Measurements from ENCODE around the gene ANKRD9.

Gene ANKRD9

DNA sequence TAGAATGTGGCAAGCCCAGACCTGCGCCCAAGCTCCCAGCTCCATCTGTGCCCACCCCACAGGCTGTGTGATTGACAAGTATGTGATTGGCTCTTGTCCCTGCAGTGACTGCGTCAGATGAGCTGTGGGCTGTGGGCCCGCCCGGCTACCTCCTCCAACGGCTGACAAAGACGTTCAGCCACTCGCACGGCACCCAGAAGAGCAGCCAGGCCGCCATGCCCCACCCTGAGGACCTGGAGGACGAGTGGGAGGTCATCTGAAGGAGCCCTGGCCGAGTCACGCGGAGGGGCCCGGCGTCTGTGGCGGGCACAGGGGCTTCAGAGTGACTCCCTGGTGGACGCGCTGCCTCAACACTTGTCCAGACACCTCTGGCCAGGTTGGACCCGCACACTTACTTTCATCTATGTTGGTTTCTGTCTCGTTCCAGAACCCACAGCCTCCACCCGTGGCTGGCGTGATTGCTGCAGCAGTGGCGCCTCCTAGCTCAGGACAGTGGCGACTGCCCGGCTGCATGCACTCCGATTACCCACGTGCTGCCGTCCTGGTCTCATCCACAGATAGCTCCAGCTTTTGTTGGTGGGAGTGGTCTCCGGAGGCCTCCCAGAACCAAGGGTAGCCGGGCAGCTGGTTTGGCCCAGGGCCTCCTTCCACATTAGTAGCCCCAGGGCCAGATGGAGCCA is 11.4 kb downstream of the ANKRD9 start:
- H3K4me3 Mint-ChIP-seq, result no peak overlapping the region
- DNase-seq (ENCODE audit: low spot score in 2 of 2), result no peak
- H3K9me3 Mint-ChIP-seq, result no peaks in the 10 kb centered on the region
- H3K27ac Mint-ChIP-seq, result no peak overlapping the region
- peaks cover 5% of the 10 kb centered on the region for H3K36me3 Mint-ChIP-seq
- peaks cover 16% of the 10 kb centered on the region for H3K4me1 Mint-ChIP-seq
- ATAC-seq, result no peak

GRCh38 chr14:102496958-102497744 is 12.4 kb downstream of the ANKRD9 start:
- H3K4me1 Mint-ChIP-seq, result peaks cover 16% of the 10 kb centered on the region
- ATAC-seq (no peak), DNase-seq (ENCODE audit: low spot score in 2 of 2) (no peak)
- H3K4me3 Mint-ChIP-seq, result no peak overlapping the region
- H3K9me3 Mint-ChIP-seq, result no peaks in the 10 kb centered on the region
- peaks cover 5% of the 10 kb centered on the region for H3K36me3 Mint-ChIP-seq
- no peak overlapping the region for H3K27ac Mint-ChIP-seq

GRCh38 chr14:102496331-102496691 is 13.3 kb downstream of the ANKRD9 start:
- H3K4me3 Mint-ChIP-seq, result no peak overlapping the region
- H3K27ac Mint-ChIP-seq, result no peak overlapping the region
- H3K4me1 Mint-ChIP-seq, result peaks cover 16% of the 10 kb centered on the region
- DNase-seq (ENCODE audit: low spot score in 2 of 2), result no peak
- H3K36me3 Mint-ChIP-seq, result peaks cover 5% of the 10 kb centered on the region
- ATAC-seq, result no peak
- H3K9me3 Mint-ChIP-seq, result no peaks in the 10 kb centered on the region

- Mint-ChIP-seq H3K4me1 (peaks cover 14% of the 10 kb centered on the region), H3K9me3 (no peaks in the 10 kb centered on the region), H3K27ac (peak overlapping the region; percentile 56), H3K4me3 (no peak overlapping the region), H3K36me3 (peaks cover 5% of the 10 kb centered on the region)
- ATAC-seq, result no peak
- DNase-seq (ENCODE audit: low spot score in 2 of 2), result no peak
These were observed 13.9 kb downstream of the ANKRD9 start for GRCh38 chr14:102495491-102496330.

GRCh38 chr14:102493585-102493984 is 16.0 kb downstream of the ANKRD9 start:
- H3K4me1 Mint-ChIP-seq, result peaks cover under 1% of the 10 kb centered on the region
- DNase-seq (ENCODE audit: low spot score in 2 of 2) (no peak), ATAC-seq (no peak)
- H3K4me3 Mint-ChIP-seq, result no peak overlapping the region
- H3K9me3 Mint-ChIP-seq, result no peaks in the 10 kb centered on the region
- no peak overlapping the region for H3K27ac Mint-ChIP-seq
- H3K36me3 Mint-ChIP-seq, result peaks cover 8% of the 10 kb centered on the region

DNA sequence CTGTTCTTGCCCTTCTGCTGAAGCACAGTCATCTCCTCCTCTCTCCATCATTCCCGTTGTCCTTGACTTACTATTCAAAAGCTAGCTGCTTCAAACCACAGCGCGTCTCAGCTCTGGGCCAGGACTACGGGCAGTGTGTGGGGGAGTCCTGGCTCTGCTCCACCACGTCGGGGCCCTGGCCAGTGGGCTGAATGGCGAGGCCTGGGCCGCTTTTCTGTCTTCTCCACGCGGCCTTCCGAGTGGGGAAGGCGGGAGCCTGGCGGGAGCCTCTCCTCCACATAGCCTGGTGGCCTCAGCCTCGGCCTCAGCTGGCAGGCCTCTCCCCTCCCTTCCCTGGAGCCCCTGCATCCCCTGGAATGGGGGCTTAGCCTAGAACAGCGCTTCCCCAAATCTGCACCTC is 16.5 kb downstream of the ANKRD9 start:
- Mint-ChIP-seq H3K4me1 (no peaks in the 10 kb centered on the region), H3K4me3 (no peak overlapping the region), H3K9me3 (no peaks in the 10 kb centered on the region), H3K27ac (no peak overlapping the region), H3K36me3 (peaks cover 6% of the 10 kb centered on the region)
- DNase-seq (ENCODE audit: low spot score in 2 of 2), result no peak
- no peak for ATAC-seq

DNA sequence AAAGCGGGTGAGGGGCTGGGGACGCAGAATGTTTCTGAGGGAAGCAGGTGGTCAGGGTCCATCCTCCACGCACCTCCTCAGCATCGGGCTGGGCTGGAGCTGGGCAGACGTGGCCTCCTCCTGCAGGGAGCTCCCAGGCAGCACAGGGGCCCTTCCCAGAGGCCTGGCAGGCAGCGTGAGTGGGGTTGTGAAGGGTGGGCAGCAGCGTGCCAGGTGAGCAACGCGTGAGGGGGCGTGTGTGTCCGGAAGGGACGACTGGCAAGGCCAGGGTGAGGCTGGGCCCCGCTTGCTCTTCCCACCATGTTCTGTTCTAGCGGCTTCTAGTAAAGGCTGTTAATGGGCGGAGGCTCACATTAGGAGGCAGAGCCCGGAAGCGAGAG is 17.1 kb downstream of the ANKRD9 start:
- H3K9me3 Mint-ChIP-seq, result no peaks in the 10 kb centered on the region
- peaks cover 6% of the 10 kb centered on the region for H3K36me3 Mint-ChIP-seq
- H3K27ac Mint-ChIP-seq, result no peak overlapping the region
- ATAC-seq (no peak), DNase-seq (ENCODE audit: low spot score in 2 of 2) (no peak)
- no peaks in the 10 kb centered on the region for H3K4me1 Mint-ChIP-seq
- no peak overlapping the region for H3K4me3 Mint-ChIP-seq

GRCh38 chr14:102491786-102492530 is 17.6 kb downstream of the ANKRD9 start:
- no peak overlapping the region for H3K4me3 Mint-ChIP-seq
- H3K4me1 Mint-ChIP-seq, result no peaks in the 10 kb centered on the region
- DNase-seq (ENCODE audit: low spot score in 2 of 2) (no peak), ATAC-seq (no peak)
- peaks cover 6% of the 10 kb centered on the region for H3K36me3 Mint-ChIP-seq
- peak overlapping the region; percentile 65 for H3K27ac Mint-ChIP-seq
- H3K9me3 Mint-ChIP-seq, result no peaks in the 10 kb centered on the region

DNA sequence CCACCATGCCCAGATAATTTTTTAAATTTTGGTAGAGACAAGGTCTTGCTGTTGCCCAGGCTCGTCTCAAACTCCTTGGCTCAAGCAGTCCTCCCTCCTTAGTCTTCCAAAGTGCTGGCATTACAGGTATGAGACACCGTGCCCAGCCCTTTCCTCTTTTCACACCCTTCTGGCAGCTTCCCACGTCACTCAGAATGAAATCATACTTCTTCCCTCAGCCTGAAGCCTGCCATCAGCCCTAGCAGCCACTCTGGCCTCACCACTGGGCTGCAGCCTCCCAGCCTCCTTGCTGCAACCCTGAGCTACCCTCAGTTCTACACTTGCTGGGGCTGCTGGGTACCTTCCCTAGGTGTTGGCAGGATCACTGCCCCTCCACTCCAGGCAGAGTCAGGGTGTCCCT is 18.2 kb downstream of the ANKRD9 start:
- Mint-ChIP-seq H3K4me1 (no peaks in the 10 kb centered on the region), H3K27ac (peak overlapping the region; percentile 65), H3K9me3 (no peaks in the 10 kb centered on the region), H3K36me3 (peaks cover 6% of the 10 kb centered on the region), H3K4me3 (no peak overlapping the region)
- no peak for DNase-seq (ENCODE audit: low spot score in 2 of 2)
- no peak for ATAC-seq

- Mint-ChIP-seq H3K4me1 (no peaks in the 10 kb centered on the region), H3K4me3 (no peak overlapping the region), H3K9me3 (no peaks in the 10 kb centered on the region), H3K27ac (no peak overlapping the region), H3K36me3 (peaks cover 6% of the 10 kb centered on the region)
- DNase-seq (ENCODE audit: low spot score in 2 of 2) (no peak), ATAC-seq (no peak)
These were observed 19.1 kb downstream of the ANKRD9 start for GRCh38 chr14:102490456-102490855.

- ATAC-seq (no peak), DNase-seq (ENCODE audit: low spot score in 2 of 2) (no peak)
- no peak overlapping the region for H3K4me3 Mint-ChIP-seq
- peaks cover 6% of the 10 kb centered on the region for H3K36me3 Mint-ChIP-seq
- no peaks in the 10 kb centered on the region for H3K4me1 Mint-ChIP-seq
- peaks cover 3% of the 10 kb centered on the region for H3K9me3 Mint-ChIP-seq
- H3K27ac Mint-ChIP-seq, result no peak overlapping the region
These were observed 22.4 kb downstream of the ANKRD9 start for GRCh38 chr14:102487204-102487577.

DNA sequence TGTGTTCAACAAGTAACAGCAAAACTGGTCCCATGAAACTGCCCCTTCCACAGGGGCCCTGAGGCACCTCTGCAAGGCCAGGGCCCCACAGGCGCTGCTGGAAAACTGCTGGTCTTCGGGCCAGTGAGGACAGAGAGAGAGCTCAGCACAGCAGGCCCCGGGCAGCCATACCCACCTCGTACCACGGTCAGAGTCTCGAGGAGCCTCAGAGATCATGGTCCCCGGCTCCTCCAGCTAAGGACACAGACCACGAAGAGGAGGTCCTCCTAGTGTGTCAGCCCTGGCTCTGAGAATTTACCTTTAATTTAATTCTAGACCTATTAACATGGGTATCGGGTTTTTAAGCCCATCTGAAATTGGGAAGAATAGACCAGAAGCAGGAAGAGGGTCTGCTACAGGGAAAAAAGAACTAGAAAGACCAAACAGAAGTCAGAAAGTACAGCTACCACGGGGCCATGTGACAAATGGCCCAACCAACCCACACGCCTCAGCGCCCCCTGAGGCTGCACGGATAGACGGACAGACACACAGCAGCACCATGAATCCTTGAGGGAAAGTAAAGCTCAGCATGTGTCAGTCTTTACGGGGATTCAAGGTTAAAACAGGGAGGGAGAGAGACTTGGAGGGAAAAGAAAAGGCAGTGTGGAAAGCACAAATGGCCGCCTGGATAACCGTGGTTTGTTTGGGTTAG is 22.9 kb downstream of the ANKRD9 start:
- Mint-ChIP-seq H3K4me1 (no peaks in the 10 kb centered on the region), H3K9me3 (peaks cover 3% of the 10 kb centered on the region), H3K36me3 (peaks cover 6% of the 10 kb centered on the region), H3K27ac (no peak overlapping the region), H3K4me3 (no peak overlapping the region)
- ATAC-seq, result no peak
- DNase-seq (ENCODE audit: low spot score in 2 of 2), result no peak

DNA sequence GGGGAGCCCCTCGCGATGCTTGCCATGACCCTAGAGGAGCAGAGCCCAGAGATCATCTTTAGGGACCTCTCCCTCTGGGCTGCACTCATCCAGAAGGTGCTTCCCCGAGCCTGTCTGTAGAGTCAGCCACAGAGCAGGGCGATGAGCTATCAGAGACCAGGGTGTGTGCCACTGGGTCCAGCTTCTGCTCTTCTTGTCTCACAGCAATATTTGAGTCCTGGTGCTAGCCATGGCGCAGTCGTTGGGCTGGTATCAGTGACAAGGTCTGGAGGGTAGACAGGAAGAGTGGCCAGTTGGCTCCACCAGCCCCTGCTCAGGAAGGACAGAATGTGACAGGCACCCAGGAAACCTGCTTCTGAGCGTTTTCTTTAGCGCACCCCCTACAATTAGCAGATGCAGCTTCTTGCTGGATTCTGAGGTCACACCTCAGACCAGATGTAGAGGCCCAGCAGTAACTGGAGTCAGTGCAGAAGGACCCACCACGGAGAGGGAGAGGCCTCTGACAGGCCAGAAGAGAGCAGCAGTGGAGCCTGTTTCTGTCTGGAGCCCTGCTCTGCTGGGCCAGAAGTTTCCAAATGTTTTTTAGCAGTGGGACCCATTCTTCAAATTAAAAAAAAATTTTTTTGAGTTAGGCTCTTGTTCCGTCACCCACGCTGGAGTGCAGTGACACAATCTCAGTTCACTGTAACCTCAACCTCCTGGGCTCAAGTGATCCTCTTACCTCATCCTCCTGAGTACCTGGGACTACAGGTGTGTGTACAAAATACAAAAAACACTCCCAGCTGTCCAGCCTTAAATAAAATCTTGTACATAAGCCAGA is 23.7 kb downstream of the ANKRD9 start:
- no peak for DNase-seq (ENCODE audit: low spot score in 2 of 2)
- ATAC-seq, result no peak
- peaks cover 6% of the 10 kb centered on the region for H3K36me3 Mint-ChIP-seq
- no peaks in the 10 kb centered on the region for H3K4me1 Mint-ChIP-seq
- no peak overlapping the region for H3K4me3 Mint-ChIP-seq
- peaks cover 3% of the 10 kb centered on the region for H3K9me3 Mint-ChIP-seq
- H3K27ac Mint-ChIP-seq, result no peak overlapping the region

DNA sequence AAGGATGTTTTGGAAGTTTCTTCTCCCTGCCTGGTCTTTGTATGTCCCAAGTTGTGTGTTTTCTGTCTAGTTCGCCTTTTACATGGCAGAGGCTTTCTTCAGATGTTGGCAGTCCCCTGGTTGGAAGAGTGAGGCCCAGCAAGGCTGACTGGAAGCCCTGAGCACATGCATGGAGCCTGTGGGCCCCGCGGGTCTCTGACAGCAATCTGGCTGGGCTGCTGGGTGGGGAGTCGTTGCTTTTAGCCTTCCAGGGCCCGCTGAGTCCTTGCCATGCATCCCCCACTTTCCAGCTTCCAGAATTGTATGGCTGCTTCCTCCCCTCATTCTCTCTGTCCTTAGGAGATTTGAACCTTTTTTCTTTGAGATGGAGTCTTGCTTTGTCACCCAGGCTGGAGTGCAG is 25.3 kb downstream of the ANKRD9 start:
- Mint-ChIP-seq H3K4me1 (no peaks in the 10 kb centered on the region), H3K9me3 (peaks cover 3% of the 10 kb centered on the region), H3K27ac (no peak overlapping the region), H3K36me3 (peaks cover 6% of the 10 kb centered on the region), H3K4me3 (no peak overlapping the region)
- ATAC-seq (no peak), DNase-seq (ENCODE audit: low spot score in 2 of 2) (no peak)

Measured in stimulated activated effector memory CD8-positive, alpha-beta T cell treated with anti-CD3 and anti-CD28 coated beads, Interleukin-12 subunit alpha, Interleukin-12 subunit beta, amount 100 ng/mL, for 72 hours (primary cell).